IPS-15b (cell line): Measurements from ENCODE around the gene RPL27A.

Experiments used
- H3K27me3 ChIP-seq: one replicate; pipeline ENCODE4 v1.6.1; 2013; ENCODE audit warnings: low read length; ENCODE audit not compliant: control insufficient read depth, insufficient read depth
- H3K36me3 ChIP-seq: one replicate; pipeline ENCODE4 v1.6.1; 2013; ENCODE audit warnings: low read length; ENCODE audit not compliant: control insufficient read depth, insufficient read depth
- H3K4me1 ChIP-seq: one replicate; pipeline ENCODE4 v1.6.1; 2013; ENCODE audit warnings: mild to moderate bottlenecking, low read length; ENCODE audit not compliant: control insufficient read depth, insufficient read depth
- H3K4me3 ChIP-seq: one replicate; pipeline ENCODE4 v1.5.1; 2013; ENCODE audit warnings: low read depth, low read length
- H3K9ac ChIP-seq: one replicate; pipeline ENCODE4 v1.6.1; 2013; ENCODE audit warnings: low read depth, mild to moderate bottlenecking, low read length
- H3K9me3 ChIP-seq: one replicate; pipeline ENCODE4 v1.6.1; 2013; ENCODE audit warnings: mild to moderate bottlenecking, low read length; ENCODE audit not compliant: control insufficient read depth, insufficient read depth

The RPL27A gene

DNA sequence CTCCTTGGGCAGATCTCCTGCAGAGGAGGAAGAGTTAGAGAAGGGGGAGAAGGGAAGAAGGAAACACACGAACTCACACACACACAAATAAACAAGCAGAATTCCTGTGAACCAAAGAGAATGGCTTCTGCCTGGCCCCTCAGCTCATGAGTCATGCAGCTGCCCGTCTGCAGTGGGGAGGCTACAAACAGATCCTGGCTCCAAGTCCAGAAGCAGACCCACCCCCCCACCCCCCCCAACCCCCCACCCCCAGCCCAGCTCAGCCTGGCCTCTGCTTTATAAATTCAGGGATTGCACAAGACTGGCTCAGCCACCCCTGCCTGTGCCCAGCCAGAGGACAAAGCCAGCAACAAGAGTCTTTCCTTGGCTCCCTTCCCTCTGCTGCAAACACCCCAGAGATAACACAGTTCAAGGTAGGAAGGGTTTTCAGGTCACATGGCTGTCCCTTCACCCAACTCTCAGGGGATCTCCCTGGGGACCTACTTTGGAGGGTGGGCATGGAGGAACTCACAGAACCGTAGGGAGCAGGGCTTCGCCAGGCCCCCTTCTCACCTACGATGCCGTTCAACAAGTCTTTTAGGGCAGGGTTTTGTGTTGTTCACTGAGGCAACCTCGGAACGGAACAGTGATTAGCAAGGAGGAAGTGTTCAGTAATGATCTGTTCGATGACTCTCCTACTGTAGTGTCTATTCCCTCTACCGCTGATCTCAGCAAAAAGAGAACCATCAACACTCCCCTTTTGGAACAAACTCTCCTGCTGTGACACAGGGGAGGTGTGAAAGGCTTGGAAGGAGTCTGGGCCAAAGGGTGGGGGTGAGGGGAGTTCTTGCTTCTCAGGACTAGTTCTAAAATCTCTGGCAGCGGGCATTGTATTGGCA lies 35.5 kb downstream of the RPL27A start:
- Histone ChIP-seq H3K27me3 (no peaks in the 10 kb centered on the region), H3K36me3 (peaks cover 9% of the 10 kb centered on the region), H3K9ac (no peak overlapping the region), H3K4me1 (peaks cover 11% of the 10 kb centered on the region), H3K4me3 (no peak overlapping the region), H3K9me3 (no peaks in the 10 kb centered on the region)

DNA sequence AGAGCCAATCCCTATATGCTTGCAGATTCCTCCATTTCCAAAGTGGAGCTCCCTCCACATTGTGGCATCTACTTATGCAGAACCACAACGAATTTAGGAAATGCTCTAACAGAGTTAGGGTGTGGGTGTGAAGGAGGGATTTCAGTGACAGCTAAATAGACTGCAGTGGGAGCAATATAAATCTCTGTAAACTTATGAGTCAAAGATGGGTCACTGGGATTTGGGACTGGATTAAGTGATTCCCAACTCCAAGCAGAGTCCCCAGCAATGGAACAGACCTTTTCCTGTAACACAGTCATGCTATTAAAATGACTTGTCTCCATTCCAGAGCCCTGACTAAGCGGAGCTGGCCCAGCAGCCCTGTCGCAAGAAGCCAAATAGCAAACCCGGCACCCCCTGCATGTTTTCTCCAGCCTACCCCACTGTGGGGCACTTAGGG lies 36.6 kb downstream of the RPL27A start:
- Histone ChIP-seq H3K9ac (no peak overlapping the region), H3K4me1 (peaks cover 11% of the 10 kb centered on the region)

DNA sequence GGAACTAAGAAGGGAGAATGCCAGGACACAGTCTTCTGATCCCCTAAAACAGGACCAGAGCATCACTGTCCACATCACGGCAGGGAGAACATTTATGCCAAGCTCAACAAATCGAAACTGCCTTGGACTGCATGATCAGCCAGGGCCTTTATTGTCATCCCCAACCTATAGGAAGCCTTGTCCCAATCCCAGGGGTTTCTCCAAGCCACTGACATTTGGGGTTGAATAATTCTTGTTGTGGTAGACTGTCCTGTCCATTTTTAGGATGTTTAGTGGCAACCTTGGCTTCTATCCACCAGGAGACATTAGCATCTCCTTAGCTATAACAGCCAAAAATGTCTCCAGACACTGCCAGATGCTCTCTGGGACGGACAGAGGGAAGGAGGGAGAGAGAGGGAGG lies 37.1 kb downstream of the RPL27A start:
- Histone ChIP-seq H3K4me1 (peaks cover 11% of the 10 kb centered on the region), H3K9ac (no peak overlapping the region), H3K27me3 (no peaks in the 10 kb centered on the region), H3K4me3 (no peak overlapping the region), H3K9me3 (no peaks in the 10 kb centered on the region), H3K36me3 (peaks cover 9% of the 10 kb centered on the region)

More for the DNA sequence above, 36.6 kb downstream of the RPL27A start:
- Histone ChIP-seq H3K36me3 (peaks cover 9% of the 10 kb centered on the region), H3K9me3 (no peaks in the 10 kb centered on the region), H3K27me3 (no peaks in the 10 kb centered on the region), H3K4me3 (no peak overlapping the region)

DNA sequence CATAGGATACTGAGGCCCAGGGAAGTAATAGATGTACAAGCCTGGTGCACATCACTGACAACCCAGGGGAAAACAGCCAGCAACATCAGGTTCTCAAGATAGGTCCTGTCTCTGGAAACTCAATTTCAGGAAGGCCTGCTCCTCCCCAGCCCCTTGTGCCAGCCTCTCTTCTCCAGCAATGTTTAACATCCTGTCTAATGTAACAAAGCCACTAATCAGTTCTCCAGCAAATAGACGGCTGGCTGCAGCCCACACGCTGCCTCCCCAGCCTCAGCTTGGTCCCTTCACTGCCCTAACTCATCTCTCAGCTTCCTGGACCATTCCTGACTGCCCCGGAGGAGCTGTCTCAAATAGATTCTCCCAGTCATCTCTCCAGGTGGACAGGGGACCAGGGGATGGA lies 37.8 kb downstream of the RPL27A start:
- Histone ChIP-seq H3K36me3 (peaks cover 7% of the 10 kb centered on the region), H3K9me3 (no peaks in the 10 kb centered on the region), H3K4me3 (no peak overlapping the region), H3K4me1 (peaks cover 11% of the 10 kb centered on the region), H3K9ac (no peak overlapping the region), H3K27me3 (no peaks in the 10 kb centered on the region)

DNA sequence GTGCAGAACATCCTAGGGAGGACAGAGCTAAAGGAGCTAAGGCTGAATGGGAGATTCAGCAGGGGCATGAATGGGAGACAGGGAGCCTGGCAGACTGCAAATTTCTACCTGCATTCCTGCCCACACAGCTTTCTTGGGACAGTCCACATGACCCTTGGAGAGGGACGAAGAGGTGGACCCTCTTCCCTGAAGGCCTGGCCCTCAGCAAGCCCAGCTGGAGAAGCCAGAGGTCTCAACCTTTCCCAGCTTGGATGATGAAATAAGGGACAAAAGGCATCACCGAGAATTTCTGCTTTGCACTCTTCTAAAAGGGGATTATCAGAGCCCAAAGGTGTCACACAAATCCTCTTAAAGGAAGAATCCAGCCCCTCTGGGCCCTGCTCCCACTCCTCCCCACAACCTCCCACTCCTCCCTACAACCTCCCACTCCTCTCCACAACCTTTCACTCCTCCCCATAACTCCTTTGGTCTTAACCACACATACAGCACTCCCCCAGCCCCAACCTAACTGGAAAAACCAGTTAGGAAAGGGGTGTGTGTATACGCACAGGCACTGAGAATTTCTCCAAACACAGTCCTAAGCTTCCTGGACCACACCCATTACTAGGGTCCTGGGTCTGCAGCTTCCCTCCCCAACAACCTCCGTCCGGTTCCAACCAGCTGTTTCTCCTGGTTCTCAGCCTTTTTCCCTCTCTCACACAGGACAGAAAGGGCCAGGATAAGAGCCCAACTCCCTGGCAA lies 38.4 kb downstream of the RPL27A start:
- Histone ChIP-seq H3K36me3 (peaks cover 4% of the 10 kb centered on the region), H3K9ac (no peak overlapping the region), H3K4me1 (peaks cover 11% of the 10 kb centered on the region), H3K27me3 (no peaks in the 10 kb centered on the region), H3K4me3 (no peak overlapping the region), H3K9me3 (no peaks in the 10 kb centered on the region)

DNA sequence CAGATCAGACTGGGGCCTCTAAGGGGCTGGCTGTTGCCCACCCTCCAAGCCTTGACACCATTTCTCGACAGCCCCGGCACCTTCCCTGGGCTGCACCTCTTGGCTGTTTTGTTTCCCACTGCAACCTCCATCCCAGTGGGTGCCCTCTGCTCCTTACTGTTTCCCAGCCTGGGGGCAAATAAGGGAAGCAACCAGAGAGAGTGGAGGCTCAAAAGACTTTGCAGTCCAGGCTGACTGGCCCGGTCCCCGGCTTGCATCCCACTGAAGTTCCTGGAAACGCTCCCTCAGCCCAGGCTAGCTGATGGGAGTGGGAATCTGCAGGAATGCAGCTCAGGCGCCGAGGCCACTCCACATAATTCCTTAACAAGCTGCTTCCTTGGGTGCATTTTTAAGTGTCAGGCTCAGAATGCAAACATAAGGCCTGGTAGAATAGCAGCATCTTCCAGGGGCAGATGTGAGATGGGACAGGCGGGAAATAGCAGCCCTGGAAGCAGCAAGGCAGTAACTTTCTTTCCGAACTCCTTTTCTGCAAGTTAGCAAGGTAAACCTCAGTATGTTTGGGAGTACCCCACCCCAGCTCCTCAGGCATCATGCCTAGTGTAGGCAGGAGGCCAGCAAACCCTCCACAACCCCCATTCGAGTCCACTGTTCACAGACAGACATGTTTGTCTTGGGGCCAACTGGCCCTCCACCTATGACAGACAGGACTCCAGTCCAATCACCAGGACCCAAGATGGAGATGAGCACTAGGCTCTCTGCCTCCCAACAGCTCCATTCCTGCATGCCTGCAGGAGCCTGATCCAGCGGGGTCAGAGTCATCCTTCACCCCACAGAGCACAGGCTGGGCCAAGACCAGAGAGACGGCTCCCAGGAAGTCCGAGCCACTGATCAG lies 39.3 kb downstream of the RPL27A start:
- H3K4me1 ChIP-seq = peaks cover 11% of the 10 kb centered on the region
- H3K36me3 ChIP-seq = peaks cover 4% of the 10 kb centered on the region
- H3K27me3 ChIP-seq = no peaks in the 10 kb centered on the region
- no peak overlapping the region for H3K4me3 ChIP-seq
- no peaks in the 10 kb centered on the region for H3K9me3 ChIP-seq
- H3K9ac ChIP-seq = no peak overlapping the region

DNA sequence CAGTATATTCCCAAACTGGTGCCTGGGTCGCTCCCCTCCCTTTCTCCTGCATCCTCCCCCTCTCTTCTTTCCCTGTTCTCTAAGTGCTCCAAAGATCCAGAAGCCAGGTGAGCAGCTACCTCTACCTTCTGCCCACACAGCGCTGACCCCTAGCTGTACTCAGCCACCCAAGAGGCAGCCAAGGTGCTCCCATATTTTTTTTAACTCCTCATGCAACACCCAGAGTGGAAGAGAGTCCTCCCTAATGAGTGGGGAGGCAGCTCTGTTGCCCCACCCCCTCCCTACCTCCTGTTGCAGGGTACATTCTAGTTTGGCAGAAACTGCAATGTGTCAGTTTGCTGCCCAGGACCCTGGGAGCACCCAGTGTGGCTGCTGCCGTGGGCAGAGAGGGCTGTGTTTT lies 40.2 kb downstream of the RPL27A start:
- no peaks in the 10 kb centered on the region for H3K36me3 ChIP-seq
- H3K4me1 ChIP-seq = peaks cover 11% of the 10 kb centered on the region
- no peak overlapping the region for H3K9ac ChIP-seq
- H3K27me3 ChIP-seq = no peaks in the 10 kb centered on the region
- no peak overlapping the region for H3K4me3 ChIP-seq
- H3K9me3 ChIP-seq = no peaks in the 10 kb centered on the region

DNA sequence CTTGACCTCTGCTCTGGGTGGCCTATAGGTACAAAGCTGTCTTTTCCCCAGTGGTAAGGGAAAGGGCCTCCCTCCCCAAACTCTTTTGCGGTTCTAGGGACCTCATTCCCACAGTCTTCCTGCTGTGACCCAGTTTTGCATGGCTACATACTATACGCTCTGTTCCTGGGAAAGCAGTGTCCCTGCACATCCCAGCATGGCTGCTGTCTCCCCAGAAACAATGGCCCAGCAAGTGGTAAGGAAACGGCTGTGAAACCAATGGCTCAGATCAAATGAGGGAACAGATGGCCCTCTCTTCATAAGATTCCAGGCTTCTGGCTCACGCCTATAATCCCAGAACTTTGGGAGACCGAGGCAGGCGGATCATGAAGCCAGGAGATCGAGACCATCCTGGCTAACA lies 41.1 kb downstream of the RPL27A start:
- Histone ChIP-seq H3K9me3 (no peaks in the 10 kb centered on the region), H3K9ac (no peak overlapping the region), H3K4me3 (no peak overlapping the region), H3K36me3 (no peaks in the 10 kb centered on the region), H3K27me3 (no peaks in the 10 kb centered on the region), H3K4me1 (peaks cover 9% of the 10 kb centered on the region)

DNA sequence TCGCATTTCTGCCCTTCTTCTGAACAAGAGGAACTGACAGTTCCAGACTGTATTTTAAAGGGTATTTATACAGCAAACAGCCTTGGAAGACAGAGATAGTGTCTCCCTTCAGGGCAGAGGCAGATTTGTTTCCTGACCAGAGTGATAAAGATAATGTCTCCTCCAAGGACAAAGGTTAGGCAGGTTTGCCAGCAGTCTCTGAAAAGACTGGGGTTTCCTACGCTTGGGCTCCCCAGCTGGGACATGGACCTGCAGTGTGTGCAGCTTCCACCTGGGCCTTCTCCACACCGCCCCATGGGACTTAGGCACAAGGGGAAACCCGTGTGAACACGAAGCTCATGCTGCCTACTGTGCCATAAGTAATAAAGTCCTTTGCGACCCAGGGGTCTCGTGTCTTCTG lies 42.1 kb downstream of the RPL27A start:
- Histone ChIP-seq H3K36me3 (no peaks in the 10 kb centered on the region), H3K27me3 (no peaks in the 10 kb centered on the region), H3K4me3 (no peak overlapping the region), H3K9ac (no peak overlapping the region), H3K4me1 (peaks cover 9% of the 10 kb centered on the region), H3K9me3 (no peaks in the 10 kb centered on the region)

DNA sequence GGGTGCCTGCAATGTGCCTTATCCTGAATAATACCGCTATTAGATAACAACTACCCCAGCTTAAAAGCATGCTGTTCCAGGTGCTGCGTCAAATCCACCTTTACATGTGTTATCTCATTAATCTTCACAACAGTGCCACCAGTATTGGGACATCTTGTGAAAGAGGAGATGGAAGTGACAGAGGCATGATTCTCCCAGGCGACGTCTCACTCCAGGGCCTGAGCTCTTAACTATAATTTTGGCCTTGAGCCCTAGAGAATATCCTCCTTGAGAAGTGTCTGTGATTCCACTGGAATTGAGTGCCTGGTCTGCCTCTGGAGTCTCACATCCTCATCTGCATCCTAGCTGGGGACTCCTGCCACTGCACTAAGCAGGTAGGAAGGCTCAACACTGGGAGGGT lies 43.8 kb downstream of the RPL27A start:
- Histone ChIP-seq H3K27me3 (no peaks in the 10 kb centered on the region), H3K9me3 (no peaks in the 10 kb centered on the region), H3K36me3 (no peaks in the 10 kb centered on the region), H3K4me3 (no peak overlapping the region), H3K9ac (no peak overlapping the region), H3K4me1 (peaks cover 6% of the 10 kb centered on the region)

DNA sequence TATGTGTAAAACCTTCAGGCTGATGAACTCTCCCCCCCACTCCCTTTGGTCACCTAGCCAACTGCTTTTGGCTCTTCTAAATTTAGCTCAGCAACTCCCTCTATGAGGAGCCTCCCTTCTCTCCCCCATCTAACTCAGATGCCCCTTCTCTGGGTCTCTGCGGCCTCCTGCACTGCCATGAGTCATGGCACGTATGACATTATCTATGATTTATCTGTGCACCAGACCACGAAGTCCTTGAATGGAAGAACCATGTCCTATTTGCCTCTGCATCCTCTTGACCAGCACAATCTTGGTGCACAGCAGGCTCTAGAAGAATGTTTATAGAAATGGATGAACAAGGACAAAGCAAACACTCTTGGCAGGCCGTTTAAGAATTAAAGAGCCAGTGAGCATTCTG lies 46.0 kb downstream of the RPL27A start:
- H3K9me3 ChIP-seq = no peaks in the 10 kb centered on the region
- H3K9ac ChIP-seq = no peak overlapping the region
- H3K4me1 ChIP-seq = no peaks in the 10 kb centered on the region
- no peaks in the 10 kb centered on the region for H3K27me3 ChIP-seq
- no peaks in the 10 kb centered on the region for H3K36me3 ChIP-seq
- H3K4me3 ChIP-seq = no peak overlapping the region
